ENCODE data around the gene SSTR3.

- TF ChIP-seq EZH2phosphoT487 (IDR thresholded peaks at IDR 0.05; ENCODE audit: borderline replicate concordance, low read length) (no peak), CTCF (IDR thresholded peaks at IDR 0.05; ENCODE audit: low read depth, low read length, poor library complexity, severe bottlenecking) (no peak)
Measured at GRCh38 chr22:37244114-37244921, 32.0 kb upstream of the SSTR3 start, which contains the start of gene RAC2.

All from DOHH2 (cell line).